Omental fat pad (tissue), 4 donors: ENCODE data around the gene NAALADL2. TPM values are rescaled to one million over a fixed set of nuclear protein-coding genes. Genes with fewer than 3 reads are reported as not detected.
"Not testable (repeated sequence)": the region's sequence is repeated elsewhere in the genome, so short reads cannot be mapped to it uniquely, and the experiment has no call there.

Source experiments
- ATAC-seq: fragments of 150-250 bp; one replicate; pipeline ENCODE4 v1.9.1; 2016; ENCODE audit warnings: mild to moderate bottlenecking, moderate library complexity; ENCODE audit not compliant: low FRiP score
- DNase-seq: peaks from one replicate; pipeline ENCODE4 v3.0.0-alpha.2; 2019; ENCODE audit warnings: low spot score
- CTCF ChIP-seq, 3 donors: fragments of 450-650 bp; IDR thresholded peaks; one replicate each; pipeline ENCODE4 v1.5.1; 2016 to 2017; ENCODE audit warnings: antibody characterized with exemption in 3 of 3, mild to moderate bottlenecking in 3 of 3, moderate library complexity in 2 of 3
- total RNA-seq, 4 donors: library from RNA; depleted of rRNA; stranded (reverse); fragments of >200 nt; gene quantifications; one replicate each; pipeline ENCODE4 v1.1.0, GENCODE V29; 2016

Gene NAALADL2
- total RNA-seq, 4 donors from 2014 or later, result 6.5 to 15.1 (median 8.0) TPM

- DNase-seq (no peak), ATAC-seq (no peak)
- no peak for TF ChIP-seq CTCF (IDR thresholded peaks at IDR 0.05)
These were observed 270.0 kb downstream of the NAALADL2 start for GRCh38 chr3:175129126-175129525.

- no peak for DNase-seq
- ATAC-seq, result no peak
- no peak for TF ChIP-seq CTCF (IDR thresholded peaks at IDR 0.05)
These were observed 270.4 kb downstream of the NAALADL2 start for GRCh38 chr3:175129571-175129970.

- DNase-seq, ATAC-seq: not testable (repeated sequence)
These were observed 272.7 kb downstream of the NAALADL2 start for GRCh38 chr3:175131866-175132265.

GRCh38 chr3:175132706-175133105 is 273.6 kb downstream of the NAALADL2 start:
- DNase-seq, ATAC-seq: not testable (repeated sequence)

GRCh38 chr3:175144368-175144767 is 285.2 kb downstream of the NAALADL2 start:
- DNase-seq, result no peak
- TF ChIP-seq CTCF (IDR thresholded peaks at IDR 0.05), result no peak
- ATAC-seq, result no peak

GRCh38 chr3:175146258-175146657 is 287.1 kb downstream of the NAALADL2 start:
- DNase-seq (no peak), ATAC-seq (no peak)
- TF ChIP-seq CTCF (IDR thresholded peaks at IDR 0.05), result no peak

GRCh38 chr3:175149675-175150074 is 290.5 kb downstream of the NAALADL2 start:
- no peak for DNase-seq
- TF ChIP-seq CTCF (IDR thresholded peaks at IDR 0.05), result no peak
- no peak for ATAC-seq

- ATAC-seq, result no peak
- no peak for TF ChIP-seq CTCF (IDR thresholded peaks at IDR 0.05)
- DNase-seq, result no peak
These were observed 291.8 kb downstream of the NAALADL2 start for GRCh38 chr3:175150812-175151401.
